Neural progenitor cell (in vitro differentiated cells): ENCODE data around the gene PCYT1A.
"Not testable (repeated sequence)": the region's sequence is repeated elsewhere in the genome, so short reads cannot be mapped to it uniquely, and the experiment has no call there.

Source experiments
- EZH2 ChIP-seq: fragments of 200-600 bp; sonication (generic); IDR thresholded peaks from 2 replicates; pipeline ENCODE4 v1.6.1; 2017; ENCODE audit warnings: antibody characterized with exemption, mild to moderate bottlenecking, moderate library complexity
- TF ChIP-seq, protein P1 (sequence below): fragments of 200-600 bp; sonication (generic); IDR thresholded peaks from 2 replicates; pipeline ENCODE4 v1.5.1; 2017; ENCODE audit warnings: antibody characterized with exemption, mild to moderate bottlenecking

DNA sequence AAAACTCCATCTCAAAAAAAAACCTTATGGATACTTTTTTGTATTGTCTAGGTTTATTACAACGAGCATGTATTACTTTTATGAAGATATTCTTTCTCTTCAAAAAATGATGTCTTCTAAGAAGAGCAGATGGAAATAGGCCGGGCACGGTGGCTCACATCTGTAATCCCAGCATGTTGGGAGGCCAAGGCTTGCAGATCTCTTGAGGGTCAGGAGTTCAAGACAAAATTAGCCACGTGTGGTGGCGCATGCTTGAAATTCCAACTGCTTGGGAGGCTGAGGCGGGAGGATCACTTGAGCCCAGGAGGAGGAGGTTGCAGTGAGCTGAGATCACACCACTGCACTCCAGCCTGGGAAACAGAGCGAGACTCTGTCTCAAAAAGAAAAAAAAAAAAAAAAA is 26.6 kb upstream of the PCYT1A start:
- TF ChIP-seq, protein P1, sequence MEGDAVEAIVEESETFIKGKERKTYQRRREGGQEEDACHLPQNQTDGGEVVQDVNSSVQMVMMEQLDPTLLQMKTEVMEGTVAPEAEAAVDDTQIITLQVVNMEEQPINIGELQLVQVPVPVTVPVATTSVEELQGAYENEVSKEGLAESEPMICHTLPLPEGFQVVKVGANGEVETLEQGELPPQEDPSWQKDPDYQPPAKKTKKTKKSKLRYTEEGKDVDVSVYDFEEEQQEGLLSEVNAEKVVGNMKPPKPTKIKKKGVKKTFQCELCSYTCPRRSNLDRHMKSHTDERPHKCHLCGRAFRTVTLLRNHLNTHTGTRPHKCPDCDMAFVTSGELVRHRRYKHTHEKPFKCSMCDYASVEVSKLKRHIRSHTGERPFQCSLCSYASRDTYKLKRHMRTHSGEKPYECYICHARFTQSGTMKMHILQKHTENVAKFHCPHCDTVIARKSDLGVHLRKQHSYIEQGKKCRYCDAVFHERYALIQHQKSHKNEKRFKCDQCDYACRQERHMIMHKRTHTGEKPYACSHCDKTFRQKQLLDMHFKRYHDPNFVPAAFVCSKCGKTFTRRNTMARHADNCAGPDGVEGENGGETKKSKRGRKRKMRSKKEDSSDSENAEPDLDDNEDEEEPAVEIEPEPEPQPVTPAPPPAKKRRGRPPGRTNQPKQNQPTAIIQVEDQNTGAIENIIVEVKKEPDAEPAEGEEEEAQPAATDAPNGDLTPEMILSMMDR, result not testable (repeated sequence)
- not testable (repeated sequence) for TF ChIP-seq EZH2
